IMR-90 (cell line): Measurements from ENCODE around the gene SAMD10. TPM values are rescaled to one million over a fixed set of nuclear protein-coding genes. Genes with fewer than 3 reads are reported as not detected.

ENCODE experiments used
- ATAC-seq: fragments of 200-7000 bp; cut with Tn5 transposase; 2 replicates; pipeline ENCODE4 v1.9.1; 2020; ENCODE audit warnings: low read depth, mild to moderate bottlenecking, moderate library complexity
- BruUV-seq: library from RNA; stranded (reverse); fragments of 400-500 nt; replicated peaks from 2 replicates; lab custom pipeline; 2021; lab: Mats Ljungman, UMichigan
- CTCF ChIA-PET: fragments of 300-600 bp; formaldehyde crosslinking; extraction: SDS; loops from one replicate; lab custom pipeline; 2021; ENCODE audit warnings: antibody characterized with exemption; lab: Yijun Ruan, JAX
- POLR2A ChIA-PET: fragments of 300-600 bp; sonication (Branson Sonifier 250); formaldehyde crosslinking; loops from one replicate; lab custom pipeline; 2022; ENCODE audit warnings: antibody characterized with exemption; ENCODE audit not compliant: unreplicated experiment; lab: Charles Lee
- DNase-seq: peaks from one replicate; pipeline ENCODE4 v3.0.0; 2013
- H2AFZ ChIP-seq: replicated peaks from 2 replicates; pipeline ENCODE3; 2013; ENCODE audit warnings: low read length, mild to moderate bottlenecking; ENCODE audit not compliant: poor library complexity
- H2AK5ac ChIP-seq: 2 replicates; pipeline ENCODE4 v1.6.1; 2013; ENCODE audit warnings: low read depth, low read length, inconsistent platforms
- H2AK9ac ChIP-seq: replicated peaks from 2 replicates; pipeline ENCODE3; 2013; ENCODE audit warnings: mild to moderate bottlenecking, low read depth, low read length, moderate library complexity; ENCODE audit not compliant: poor library complexity
- H2BK120ac ChIP-seq: 2 replicates; pipeline ENCODE4 v1.6.1; 2013; ENCODE audit warnings: low read depth, low read length, inconsistent platforms
- H2BK15ac ChIP-seq: 3 replicates; pipeline ENCODE4 v1.6.1; 2013; ENCODE audit warnings: low read depth, low read length, inconsistent platforms
- H2BK20ac ChIP-seq: 2 replicates; pipeline ENCODE4 v1.6.1; 2013; ENCODE audit warnings: low read depth, mild to moderate bottlenecking, inconsistent platforms, low read length, moderate library complexity
- H2BK5ac ChIP-seq: 2 replicates; pipeline ENCODE4 v1.6.1; 2013; ENCODE audit warnings: mild to moderate bottlenecking, low read depth, low read length, inconsistent platforms; ENCODE audit not compliant: poor library complexity, severe bottlenecking
- H3K14ac ChIP-seq: replicated peaks from 2 replicates; pipeline ENCODE4 v1.6.1; 2013; ENCODE audit warnings: low read depth, low read length, inconsistent platforms
- H3K18ac ChIP-seq: 2 replicates; pipeline ENCODE4 v1.6.1; 2013; ENCODE audit warnings: low read depth, low read length, control low read depth
- H3K23ac ChIP-seq: 2 replicates; pipeline ENCODE4 v1.6.1; 2013; ENCODE audit warnings: low read depth, low read length, inconsistent platforms
- H3K27ac ChIP-seq: 2 replicates; pipeline ENCODE4 v1.5.1; 2013; ENCODE audit warnings: mild to moderate bottlenecking, control low read depth, low read length; ENCODE audit not compliant: insufficient read depth
- H3K27me3 ChIP-seq: 2 replicates; pipeline ENCODE4 v1.6.1; 2013; ENCODE audit warnings: low read length; ENCODE audit not compliant: control insufficient read depth, insufficient read depth
- H3K36me3 ChIP-seq: 2 replicates; pipeline ENCODE4 v1.6.1; 2013; ENCODE audit warnings: low read length, mixed read lengths; ENCODE audit not compliant: control insufficient read depth, insufficient read depth
- H3K4ac ChIP-seq: 2 replicates; pipeline ENCODE4 v1.6.1; 2013; ENCODE audit warnings: low read depth, low read length, inconsistent platforms
- H3K4me1 ChIP-seq: 2 replicates; pipeline ENCODE4 v1.6.1; 2013; ENCODE audit warnings: low read length, mixed read lengths; ENCODE audit not compliant: control insufficient read depth, insufficient read depth
- H3K4me2 ChIP-seq: 2 replicates; pipeline ENCODE4 v1.6.1; 2013; ENCODE audit warnings: low read depth, mild to moderate bottlenecking, control low read depth, low read length, moderate library complexity
- H3K4me3 ChIP-seq: 2 replicates; pipeline ENCODE4 v1.5.1; 2013; ENCODE audit warnings: low read depth, mild to moderate bottlenecking, control low read depth, low read length, moderate library complexity; ENCODE audit not compliant: insufficient read depth
- H3K56ac ChIP-seq: 2 replicates; pipeline ENCODE4 v1.6.1; 2013; ENCODE audit warnings: low read length, inconsistent platforms; ENCODE audit not compliant: insufficient read depth; ENCODE audit errors: extremely low read depth
- H3K79me1 ChIP-seq, 2 experiments: 2 replicates each; pipeline ENCODE4 v1.6.1; 2013; ENCODE audit warnings: low read length in 2 of 2, inconsistent platforms in 1 of 2, low read depth in 1 of 2
- H3K9ac ChIP-seq: 2 replicates; pipeline ENCODE4 v1.6.1; 2013; ENCODE audit warnings: low read depth, low read length, control low read depth
- H3K9me1 ChIP-seq: 2 replicates; pipeline ENCODE4 v1.6.1; 2013; ENCODE audit warnings: low read length, inconsistent platforms; ENCODE audit not compliant: insufficient read depth
- H3K9me3 ChIP-seq: 2 replicates; pipeline ENCODE4 v1.6.1; 2013; ENCODE audit warnings: low read length; ENCODE audit not compliant: control insufficient read depth, insufficient read depth
- H4K20me1 ChIP-seq: 2 replicates; pipeline ENCODE4 v1.6.1; 2013; ENCODE audit warnings: low read length, inconsistent platforms; ENCODE audit not compliant: insufficient read depth
- H4K5ac ChIP-seq: 2 replicates; pipeline ENCODE4 v1.6.1; 2013; ENCODE audit warnings: mild to moderate bottlenecking, low read depth, low read length, control low read depth
- H4K8ac ChIP-seq, 2 experiments: 2 replicates each; pipeline ENCODE4 v1.6.1; 2013; ENCODE audit warnings: low read depth in 2 of 2, low read length in 2 of 2, control low read depth in 1 of 2, inconsistent platforms in 1 of 2
- H4K91ac ChIP-seq: 2 replicates; pipeline ENCODE4 v1.6.1; 2013; ENCODE audit warnings: low read depth, low read length, inconsistent platforms; ENCODE audit not compliant: insufficient read depth
- CEBPB ChIP-seq: IDR thresholded peaks from 2 replicates; pipeline ENCODE4 v1.6.1; 2012; ENCODE audit warnings: low read depth, low read length, improper control_type of control experiment
- CHD1 ChIP-seq: IDR thresholded peaks from 2 replicates; pipeline ENCODE4 v1.6.1; 2012; ENCODE audit warnings: low read depth, low read length, improper control_type of control experiment
- ELK1 ChIP-seq: fragments of 150-350 bp; IDR thresholded peaks from 2 replicates; pipeline ENCODE4 v1.6.1; 2016; ENCODE audit warnings: low read depth, mild to moderate bottlenecking, low read length, moderate library complexity, borderline replicate concordance
- NFE2L2 ChIP-seq: fragments of 150-350 bp; IDR thresholded peaks from 2 replicates; pipeline ENCODE4 v1.6.1; 2016; ENCODE audit warnings: low read depth, mild to moderate bottlenecking, low read length
- RAD21 ChIP-seq: IDR thresholded peaks from 2 replicates; pipeline ENCODE4 v1.6.1; 2012; ENCODE audit warnings: low read length, improper control_type of control experiment
- SMC3 ChIP-seq: fragments of 150-350 bp; IDR thresholded peaks from 2 replicates; pipeline ENCODE4 v1.6.1; 2016; ENCODE audit warnings: low read depth, mild to moderate bottlenecking, antibody characterized with exemption, low read length, moderate library complexity
- WGBS, 2 experiments: methylation state at CpG; one replicate each; pipeline versions ENCODE4 v1.1.5 to v1.1.7; 2013; ENCODE audit warnings: missing lambda C conversion rate in 2 of 2; ENCODE audit not compliant: insufficient read length in 1 of 2; ENCODE audit errors: extremely low coverage in 2 of 2; 5-methylcytosine and 5-hydroxymethylcytosine counted together
- dilution Hi-C: fragments of 300-500 bp; cut with HindIII; formaldehyde crosslinking; loops from one replicate; pipeline ENCODE4 v1.14.3; 2018; ENCODE audit warnings: low sequenced_read_pairs; ENCODE audit not compliant: unreplicated experiment
- in situ Hi-C: fragments of 300-500 bp; cut with MboI; formaldehyde crosslinking; loops from 3 replicates; pipeline ENCODE4 v1.14.3; 2019; ENCODE audit warnings: low sequenced_read_pairs, inconsistent platforms, mixed read lengths
- intact Hi-C: fragments of 100-400 bp; cut with micrococcal nuclease; formaldehyde crosslinking; loops from 2 replicates; pipeline ENCODE4 v1.10.0; 2022
- polyA plus RNA-seq, 3 experiments: library from polyadenylated mRNA; depleted of rRNA; stranded (reverse); fragments of >200 nt; gene quantifications; 2 replicates each; pipeline ENCODE4 v1.2.3, GENCODE V29; 2012; ENCODE audit warnings: low replicate concordance in 1 of 3
- total RNA-seq: library from RNA; depleted of rRNA; stranded (reverse); fragments of >200 nt; gene quantifications from 2 replicates; pipeline ENCODE4 v1.2.3, GENCODE V29; 2012

The SAMD10 gene
- total and polyA plus RNA-seq, 2 of the 4 experiments (the other 2 are of a cell fraction), result 0.54 to 4.1 TPM

GRCh38 chr20:64010711-64011237 lies 31.3 kb upstream of the SAMD10 start:
- in situ Hi-C loops, result no loop called here
- Histone ChIP-seq H3K4me1 (peaks cover 13% of the 10 kb centered on the region; the same call in 1 of the 2 replicates), H4K20me1 (peaks cover 20% of the 10 kb centered on the region), H3K56ac (no peak overlapping the region), H3K9me1 (peaks cover 13% of the 10 kb centered on the region), H4K5ac (no peak overlapping the region), H3K27ac (peak overlapping the region; percentile 66; the same call in 1 of the 2 replicates), H4K8ac (no peak overlapping the region), H4K91ac (no peak overlapping the region), H3K4me2 (no peak overlapping the region; the same call in 1 of the 2 replicates), H2BK15ac (no peak overlapping the region), H2BK20ac (no peak overlapping the region), H3K14ac (no peak overlapping the region), H2AK5ac (no peak overlapping the region), H3K79me1 (peaks cover 30 to 56% of the 10 kb centered on the region in 2 experiments), H2BK5ac (no peak overlapping the region), H2BK120ac (no peak overlapping the region), H3K9ac (no peak overlapping the region), H3K18ac (no peak overlapping the region; the same call in 1 of the 2 replicates), H3K27me3 (no peaks in the 10 kb centered on the region), H2AK9ac (no peak overlapping the region), H3K9me3 (no peaks in the 10 kb centered on the region), H3K4me3 (no peak overlapping the region), H3K36me3 (peaks cover 48% of the 10 kb centered on the region), H3K23ac (no peak overlapping the region), H2AFZ (no peak overlapping the region), H3K4ac (no peak overlapping the region)
- CTCF ChIA-PET, result no interaction called here
- BruUV-seq, result no TSS peak
- dilution Hi-C loops, result no loop called here
- DNase-seq, result peak; percentile 48
- ATAC-seq, result peak; percentile 98
- POLR2A ChIA-PET, result no interaction called here
- WGBS, 2 experiments, result 84% methylated on average over 5 of the region's 8 CpGs; no CpG with 5 or more reads in 1 of the 2 experiments
- TF ChIP-seq CEBPB, result peak; percentile 51
- TF ChIP-seq SMC3, result no peak
- no peak for TF ChIP-seq RAD21
- TF ChIP-seq CHD1, result no peak
- TF ChIP-seq NFE2L2, result no peak
- TF ChIP-seq ELK1, result no peak
- intact Hi-C loops, result no loop called here
